ENCODE measurements around the gene APBA2. TPM values are rescaled to one million over a fixed set of nuclear protein-coding genes. Genes with fewer than 3 reads are reported as not detected.

APBA2 gene
- total RNA-seq, 2 experiments from 2014 or later, result not detected

- POLR2A ChIA-PET, result interaction anchor here (0.7 kb wide), 1 partner anchor 202 kb away, joined by 3 read pairs; no protein-coding TSS in a partner anchor
- BruUV-seq (replicated peaks), result no TSS peak
- Histone ChIP-seq H3K79me2 (ENCODE audit: insufficient read depth, low read depth, low read length) (no peaks in the 10 kb centered on the region), H4K20me1 (ENCODE audit: insufficient read depth, low read length) (no peaks in the 10 kb centered on the region), H3K9me3 (ENCODE audit: low read length) (no peaks in the 10 kb centered on the region), H3K4me1 (ENCODE audit: insufficient read depth, low read length, poor library complexity, severe bottlenecking) (no peaks in the 10 kb centered on the region), H3K4me3 (ENCODE audit: low read depth, low read length, poor library complexity, severe bottlenecking) (no peak overlapping the region), H2AFZ (ENCODE audit: low read length) (no peak overlapping the region), H3K4me2 (ENCODE audit: low read length) (no peak overlapping the region), H3K9me2 (ENCODE audit: insufficient read depth, low read length) (no peaks in the 10 kb centered on the region), H3K36me3 (ENCODE audit: insufficient read depth, low read length) (no peaks in the 10 kb centered on the region), H3K27ac (ENCODE audit: low read depth, low read length, poor library complexity, severe bottlenecking) (no peak overlapping the region)
- peak; percentile 3 for DNase-seq (ENCODE audit: low spot score)
- CTCF ChIA-PET (ENCODE audit: unreplicated experiment), result no interaction called here
- intact Hi-C loops (cut with micrococcal nuclease; ENCODE audit: unreplicated experiment), result no loop called here
- TF ChIP-seq CTCF (conservative IDR thresholded peaks at IDR 0.05; ENCODE audit: low read length) (peak; percentile 63), EZH2phosphoT487 (IDR thresholded peaks at IDR 0.05; ENCODE audit: borderline replicate concordance, low read depth, low read length) (no peak)
Measured at GRCh38 chr15:28989239-28989830, 103.6 kb downstream of the APBA2 start.

- no peaks in the 10 kb centered on the region for H3K36me3 ChIP-seq (ENCODE audit: insufficient read depth, low read length)
- ChIA-PET CTCF (ENCODE audit: unreplicated experiment) (no interaction called here), POLR2A (no interaction called here)
- no peak overlapping the region for H3K4me2 ChIP-seq (ENCODE audit: low read length)
- H3K4me3 ChIP-seq (ENCODE audit: low read depth, low read length, poor library complexity, severe bottlenecking), result no peak overlapping the region
- no TSS peak for BruUV-seq (replicated peaks)
- no peaks in the 10 kb centered on the region for H3K9me3 ChIP-seq (ENCODE audit: low read length)
- no peak for TF ChIP-seq EZH2phosphoT487 (IDR thresholded peaks at IDR 0.05; ENCODE audit: borderline replicate concordance, low read depth, low read length)
- TF ChIP-seq CTCF (conservative IDR thresholded peaks at IDR 0.05; ENCODE audit: low read length), result no peak
- H2AFZ ChIP-seq (ENCODE audit: low read length), result no peak overlapping the region
- H3K9me2 ChIP-seq (ENCODE audit: insufficient read depth, low read length), result no peaks in the 10 kb centered on the region
- H3K27ac ChIP-seq (ENCODE audit: low read depth, low read length, poor library complexity, severe bottlenecking), result no peak overlapping the region
- no peaks in the 10 kb centered on the region for H4K20me1 ChIP-seq (ENCODE audit: insufficient read depth, low read length)
- no peaks in the 10 kb centered on the region for H3K79me2 ChIP-seq (ENCODE audit: insufficient read depth, low read depth, low read length)
- H3K4me1 ChIP-seq (ENCODE audit: insufficient read depth, low read length, poor library complexity, severe bottlenecking), result no peaks in the 10 kb centered on the region
- no peak for DNase-seq (ENCODE audit: low spot score)
- intact Hi-C loops (cut with micrococcal nuclease; ENCODE audit: unreplicated experiment), result no loop called here
Measured at GRCh38 chr15:28989896-28990295, 104.1 kb downstream of the APBA2 start.

- TF ChIP-seq CTCF (conservative IDR thresholded peaks at IDR 0.05; ENCODE audit: low read length) (no peak), EZH2phosphoT487 (IDR thresholded peaks at IDR 0.05; ENCODE audit: borderline replicate concordance, low read depth, low read length) (no peak)
- intact Hi-C loops (cut with micrococcal nuclease; ENCODE audit: unreplicated experiment), result no loop called here
- Histone ChIP-seq H3K27ac (ENCODE audit: low read depth, low read length, poor library complexity, severe bottlenecking) (no peak overlapping the region), H3K9me2 (ENCODE audit: insufficient read depth, low read length) (no peaks in the 10 kb centered on the region), H3K4me3 (ENCODE audit: low read depth, low read length, poor library complexity, severe bottlenecking) (no peak overlapping the region), H3K36me3 (ENCODE audit: insufficient read depth, low read length) (no peaks in the 10 kb centered on the region), H3K4me1 (ENCODE audit: insufficient read depth, low read length, poor library complexity, severe bottlenecking) (no peaks in the 10 kb centered on the region), H3K4me2 (ENCODE audit: low read length) (no peak overlapping the region), H3K79me2 (ENCODE audit: insufficient read depth, low read depth, low read length) (no peaks in the 10 kb centered on the region), H3K9me3 (ENCODE audit: low read length) (no peaks in the 10 kb centered on the region), H4K20me1 (ENCODE audit: insufficient read depth, low read length) (no peaks in the 10 kb centered on the region), H2AFZ (ENCODE audit: low read length) (no peak overlapping the region)
- CTCF ChIA-PET (ENCODE audit: unreplicated experiment), result no interaction called here
- no peak for DNase-seq (ENCODE audit: low spot score)
- POLR2A ChIA-PET, result interaction anchor here (0.6 kb wide), 1 partner anchor 54 kb away, joined by 4 read pairs; no protein-coding TSS in a partner anchor
- BruUV-seq (replicated peaks), result no TSS peak
Measured at GRCh38 chr15:28990390-28990789, 104.6 kb downstream of the APBA2 start.

Data from OCI-LY7 (cell line).